ENCODE data around the gene MLLT6.
A peak's percentile ranks its signal among the peaks of the same experiment; 100 is the strongest.

MLLT6 gene

DNA sequence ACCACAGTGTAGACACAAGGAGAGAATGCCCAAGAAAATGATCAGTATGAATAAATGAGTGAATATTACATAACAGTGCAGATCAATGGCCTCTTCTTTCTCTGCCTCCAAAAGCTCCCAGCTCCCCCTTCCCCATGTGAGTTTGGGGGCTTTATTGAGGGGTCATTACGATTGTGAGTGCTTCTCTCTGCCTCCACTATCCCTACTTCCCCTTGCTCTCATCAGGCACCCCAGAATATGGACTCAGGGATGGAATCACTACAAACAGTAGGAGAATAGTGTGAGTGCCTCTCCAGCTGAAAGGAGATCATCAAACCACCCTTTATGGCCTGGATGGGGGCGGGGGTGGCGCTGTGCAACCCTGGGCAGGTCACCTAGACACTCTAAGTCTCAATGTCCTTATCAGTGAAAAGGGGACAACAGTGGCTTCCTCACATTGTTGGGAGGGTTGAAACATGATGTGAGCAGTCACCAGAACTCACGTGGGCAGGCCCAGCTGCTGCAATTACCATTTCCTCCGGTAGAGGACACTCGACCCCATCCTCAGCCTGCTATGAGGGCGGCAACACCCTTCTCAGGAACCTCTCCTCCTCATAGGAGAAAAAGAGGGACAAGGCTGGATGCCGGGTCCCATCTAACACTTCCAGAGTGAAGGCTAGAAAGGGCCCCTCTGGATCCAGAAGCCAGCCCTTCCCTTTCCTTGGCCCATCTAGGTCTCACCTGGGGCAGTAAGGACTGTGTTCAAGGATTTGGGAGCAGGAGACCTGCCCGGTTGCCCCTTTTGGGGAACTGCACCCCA, 28.2 kb upstream of the MLLT6 start:
- DNase-seq, result peak; percentile 83

DNA sequence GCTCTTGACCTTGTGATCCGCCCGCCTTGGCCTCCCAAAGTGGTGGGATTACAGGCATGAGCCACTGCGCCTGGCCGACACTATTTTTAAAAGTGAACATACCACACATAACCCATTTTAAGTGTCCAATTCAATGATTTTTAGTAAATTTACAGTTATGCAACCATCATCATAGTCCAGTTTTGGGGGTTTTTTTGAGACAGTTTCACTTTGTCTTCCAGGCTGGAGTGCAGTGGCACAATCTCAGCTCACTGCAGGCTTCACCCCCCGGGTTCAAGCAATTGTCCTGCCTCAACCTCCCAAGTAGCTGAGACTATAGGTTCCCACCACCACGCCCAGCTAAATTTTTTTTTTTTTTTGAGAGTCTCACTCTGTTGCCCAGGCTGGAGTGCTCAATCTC, 27.3 kb upstream of the MLLT6 start:
- no peak for DNase-seq

DNA sequence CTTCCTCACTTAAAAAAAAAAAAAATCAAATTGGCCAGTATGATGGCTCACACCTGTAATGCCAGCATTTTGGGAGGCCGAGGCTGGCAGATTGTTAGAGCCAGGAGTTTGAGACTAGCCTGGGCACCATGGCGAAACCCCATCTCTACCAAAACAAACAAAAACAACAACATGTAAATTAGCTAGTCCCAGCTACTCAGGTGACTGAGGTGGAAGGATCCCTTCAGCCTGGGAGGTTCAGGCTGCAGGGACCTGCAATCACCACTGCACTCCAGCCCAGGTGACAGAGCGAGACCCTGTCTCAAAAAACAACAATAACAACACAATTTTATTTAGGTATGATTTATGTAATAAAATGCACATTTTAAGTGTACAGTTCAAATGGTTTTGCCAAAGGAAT, 24.0 kb upstream of the MLLT6 start:
- no peak for DNase-seq

DNA sequence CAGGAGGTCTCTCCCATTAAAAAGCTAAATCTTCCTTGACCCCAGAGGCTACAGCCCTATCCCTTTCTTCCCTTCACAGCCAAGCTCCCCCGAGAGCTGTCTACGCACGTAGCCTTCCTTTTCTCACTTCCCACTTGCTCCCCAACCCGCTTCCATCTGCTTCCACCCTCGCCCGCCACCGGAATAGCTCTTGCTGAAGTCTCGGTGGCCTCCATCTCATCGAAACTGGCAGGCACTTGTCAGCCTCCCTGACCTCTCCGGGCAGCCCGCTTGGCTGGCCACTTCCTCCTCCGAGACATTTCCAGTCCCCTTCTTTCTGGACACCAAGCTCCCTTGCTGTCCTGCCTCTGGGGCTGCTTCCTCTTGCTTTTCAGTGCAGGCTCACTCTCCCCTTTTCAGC, 19.6 kb upstream of the MLLT6 start:
- DNase-seq, result no peak

DNA sequence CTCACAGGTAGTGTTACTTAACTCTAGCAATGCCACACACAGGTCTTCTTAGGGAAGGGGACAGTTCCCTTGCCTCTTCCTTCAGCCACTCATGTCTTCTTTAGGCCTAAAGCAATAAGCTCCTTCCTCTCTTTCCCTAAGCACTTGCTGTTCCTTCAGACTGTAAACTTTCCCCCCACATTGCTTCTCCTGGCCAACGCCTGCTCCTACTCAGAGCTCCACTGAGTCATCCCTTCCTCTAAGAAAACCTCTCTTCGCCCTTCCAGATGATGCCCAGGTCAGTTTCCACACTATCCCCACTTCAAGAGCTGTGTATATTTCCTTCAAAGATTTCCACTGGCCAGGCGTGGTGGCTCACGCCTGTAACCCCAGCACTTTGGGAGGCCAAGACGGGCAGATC, 17.8 kb upstream of the MLLT6 start:
- no peak for DNase-seq

DNA sequence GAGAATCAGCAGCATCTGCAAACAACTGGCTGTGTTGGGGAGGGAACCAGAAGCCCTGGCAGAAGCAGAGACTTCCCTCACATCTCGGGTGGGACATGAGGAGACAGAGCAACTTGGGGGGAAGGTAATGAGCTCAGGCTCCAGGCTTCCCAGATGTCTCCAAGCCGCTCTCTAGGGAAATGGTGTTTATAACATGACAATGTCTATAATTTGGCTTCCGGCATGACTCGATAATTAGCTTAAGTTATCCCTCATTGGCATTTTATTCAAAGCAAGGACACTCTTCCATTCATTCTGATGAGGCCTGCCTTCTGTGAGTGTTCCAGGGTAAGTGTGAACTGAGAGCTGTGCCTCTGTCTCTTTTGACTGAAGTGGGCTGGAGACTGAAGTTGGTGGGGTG, 14.7 kb upstream of the MLLT6 start:
- DNase-seq, result no peak

DNA sequence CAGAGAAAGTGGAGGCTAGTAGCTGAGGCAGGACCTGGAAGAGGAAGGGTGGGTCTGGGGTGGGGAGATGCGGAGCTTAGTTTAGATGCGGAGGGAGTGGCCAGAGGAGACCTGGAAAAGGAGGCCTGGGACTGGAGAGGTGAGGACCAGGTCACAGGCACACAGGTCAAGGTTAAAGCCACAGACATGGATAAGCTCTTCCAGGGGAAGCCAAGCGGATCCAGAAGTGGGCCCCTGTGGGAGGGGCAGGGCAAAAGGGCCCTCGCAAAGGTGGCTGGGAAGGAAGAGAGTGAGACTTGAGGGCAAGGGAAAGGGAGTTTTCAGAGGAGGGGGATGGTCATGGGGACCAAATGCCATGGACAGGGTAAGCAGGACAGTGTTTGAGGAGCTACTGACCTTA, 13.9 kb upstream of the MLLT6 start:
- no peak for DNase-seq

DNA sequence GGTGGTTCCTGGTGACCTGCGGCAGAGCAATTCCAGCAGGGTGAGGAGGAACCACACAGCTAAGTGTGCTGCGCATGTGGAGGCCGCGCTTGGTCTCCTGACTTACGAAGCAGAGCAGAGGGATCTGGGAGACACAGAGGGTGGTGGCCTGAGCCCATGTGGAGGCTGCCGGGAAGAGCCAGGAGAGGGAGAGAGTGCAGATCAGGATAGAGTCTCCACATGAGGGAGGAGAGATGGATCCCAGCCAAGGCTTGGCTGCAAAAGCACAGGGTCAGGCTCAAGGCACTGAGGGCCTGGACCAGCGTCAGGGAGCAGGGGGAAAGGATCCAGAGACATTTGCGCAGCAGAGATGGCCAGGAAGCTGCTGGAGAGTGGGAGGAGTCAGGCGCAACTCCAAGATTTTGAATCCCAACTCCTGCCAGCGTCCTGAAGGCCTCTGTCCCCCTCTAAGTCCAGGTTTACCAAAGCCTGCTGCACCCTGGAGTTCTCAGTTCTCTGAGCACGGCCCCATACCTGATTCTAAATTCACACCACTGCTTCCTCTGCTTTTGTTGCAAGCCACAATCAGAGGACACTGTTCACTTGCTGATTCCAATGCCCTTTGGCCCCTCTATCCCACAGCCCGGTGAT, 11.3 kb upstream of the MLLT6 start:
- no peak for DNase-seq

DNA sequence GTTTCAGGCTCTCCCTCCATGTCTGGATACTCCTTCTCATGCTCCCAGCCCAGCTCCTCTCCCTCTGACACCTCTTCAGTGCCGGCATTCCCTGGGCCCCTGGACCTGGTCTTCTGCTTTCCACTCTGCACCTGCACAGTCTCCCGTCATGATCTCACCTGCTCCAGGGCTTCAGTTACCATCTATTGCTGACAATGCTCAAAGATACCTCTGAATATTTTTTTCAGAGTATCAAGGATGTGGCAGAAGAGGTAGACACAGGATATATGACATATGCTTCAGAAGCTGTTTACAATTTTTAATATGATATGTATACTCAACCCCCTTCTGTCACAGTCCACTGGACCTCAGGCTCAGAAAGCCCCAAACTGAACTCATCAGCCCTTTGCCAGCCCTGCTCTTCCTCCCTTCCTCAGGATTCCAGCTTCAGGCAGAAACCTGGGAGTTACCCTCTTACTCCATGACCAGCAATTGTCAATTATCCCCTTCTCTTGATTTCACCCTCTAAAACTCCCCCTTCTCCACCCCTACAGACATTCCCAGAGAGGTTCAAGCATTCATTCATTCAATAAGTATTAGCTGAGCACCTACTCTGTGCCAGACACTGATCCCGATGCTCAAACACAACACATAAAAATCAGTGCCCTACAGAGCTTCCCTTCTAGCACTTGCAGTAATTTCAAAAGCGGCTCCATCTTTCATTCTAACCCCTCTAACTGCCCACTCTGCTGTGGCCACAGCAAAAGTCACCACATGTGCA, 7.8 kb upstream of the MLLT6 start:
- no peak for DNase-seq

DNA sequence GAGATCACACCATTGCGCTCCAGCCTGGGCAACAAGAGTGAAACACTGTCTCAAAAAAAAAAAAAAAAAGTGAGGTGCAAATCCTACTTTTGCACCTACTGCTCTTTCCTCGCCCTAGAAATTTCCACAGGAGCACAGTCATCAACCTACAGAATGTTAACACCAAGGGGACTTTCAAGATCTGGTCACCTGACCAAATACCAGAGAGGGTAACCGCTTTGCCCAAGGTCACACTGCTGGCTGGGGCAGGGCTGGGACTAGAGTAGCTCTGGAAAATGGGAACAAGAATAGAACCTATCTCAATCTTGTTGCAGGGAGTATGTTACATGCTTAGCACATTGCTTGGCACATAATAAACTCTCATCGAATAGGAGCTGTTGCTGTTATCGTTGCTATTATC, 6.3 kb upstream of the MLLT6 start:
- no peak for DNase-seq

DNA sequence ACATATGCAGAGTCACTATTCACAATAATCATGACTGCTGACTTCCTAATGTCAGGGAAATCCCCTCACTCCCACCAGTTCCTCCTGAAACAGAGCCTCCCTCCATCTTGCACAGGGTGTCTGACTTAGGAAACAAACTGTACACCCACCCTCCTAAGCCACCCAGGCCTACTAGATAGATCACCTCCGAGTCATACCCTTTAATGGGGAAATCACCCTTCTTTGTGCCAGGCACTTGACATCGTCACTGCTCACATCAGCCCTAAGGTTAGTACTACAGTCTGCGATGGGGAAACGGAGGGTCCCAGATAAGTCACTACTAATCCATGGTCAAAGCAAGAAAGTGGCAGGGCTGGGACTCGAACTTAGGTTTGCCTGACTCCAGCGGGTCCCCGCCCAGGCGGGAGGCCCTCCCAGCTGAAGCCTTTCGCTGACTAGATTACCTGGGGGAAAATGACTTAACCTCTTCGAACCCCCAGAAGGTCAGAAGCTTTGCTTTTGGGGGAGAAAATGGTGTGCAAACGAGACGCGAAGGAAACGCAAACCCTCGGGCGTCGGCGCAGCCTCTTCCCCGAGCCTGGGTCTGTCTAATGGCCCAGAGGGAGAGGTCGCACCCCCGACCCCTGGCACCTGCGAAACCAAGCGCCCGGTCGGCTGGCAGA, 3.4 kb upstream of the MLLT6 start:
- peak; percentile 67 for DNase-seq

DNA sequence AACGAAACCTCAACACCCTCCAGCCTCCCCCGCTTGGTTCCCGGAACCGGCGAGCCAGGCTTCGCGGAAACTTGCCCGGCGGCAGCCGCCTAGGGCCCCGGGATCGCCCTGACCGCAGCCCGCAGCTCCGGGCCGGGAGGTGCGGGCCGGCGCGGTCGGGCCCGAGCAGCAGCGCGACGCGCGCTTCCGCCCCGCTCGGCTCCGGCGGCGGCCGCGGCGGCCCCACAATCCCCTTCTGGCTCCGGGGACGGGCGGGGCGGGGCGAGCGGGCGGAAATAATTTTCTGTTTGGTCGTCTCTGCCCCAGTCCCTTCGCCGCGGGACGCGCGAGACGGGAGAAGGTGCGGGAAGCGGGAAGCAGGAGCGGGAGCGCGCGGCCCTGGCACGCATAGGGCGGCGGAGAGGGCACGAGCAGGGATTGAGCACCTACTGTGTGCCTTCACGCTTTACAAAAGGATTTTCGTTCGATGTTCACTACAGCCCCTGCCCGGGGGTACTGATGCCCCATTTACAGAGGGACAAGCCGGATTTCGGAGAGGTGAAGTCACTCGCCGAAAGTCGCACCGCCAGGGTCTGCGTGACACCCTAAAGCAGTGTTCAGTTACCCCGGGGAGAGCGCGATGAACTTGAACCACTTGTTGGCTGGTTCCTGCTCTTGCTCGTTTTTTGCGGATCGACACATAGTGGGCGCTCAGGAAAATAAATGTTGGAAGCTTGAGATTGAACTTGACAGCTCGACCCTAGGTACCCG, 2.7 kb upstream of the MLLT6 start:
- DNase-seq, result peak; percentile 88

DNA sequence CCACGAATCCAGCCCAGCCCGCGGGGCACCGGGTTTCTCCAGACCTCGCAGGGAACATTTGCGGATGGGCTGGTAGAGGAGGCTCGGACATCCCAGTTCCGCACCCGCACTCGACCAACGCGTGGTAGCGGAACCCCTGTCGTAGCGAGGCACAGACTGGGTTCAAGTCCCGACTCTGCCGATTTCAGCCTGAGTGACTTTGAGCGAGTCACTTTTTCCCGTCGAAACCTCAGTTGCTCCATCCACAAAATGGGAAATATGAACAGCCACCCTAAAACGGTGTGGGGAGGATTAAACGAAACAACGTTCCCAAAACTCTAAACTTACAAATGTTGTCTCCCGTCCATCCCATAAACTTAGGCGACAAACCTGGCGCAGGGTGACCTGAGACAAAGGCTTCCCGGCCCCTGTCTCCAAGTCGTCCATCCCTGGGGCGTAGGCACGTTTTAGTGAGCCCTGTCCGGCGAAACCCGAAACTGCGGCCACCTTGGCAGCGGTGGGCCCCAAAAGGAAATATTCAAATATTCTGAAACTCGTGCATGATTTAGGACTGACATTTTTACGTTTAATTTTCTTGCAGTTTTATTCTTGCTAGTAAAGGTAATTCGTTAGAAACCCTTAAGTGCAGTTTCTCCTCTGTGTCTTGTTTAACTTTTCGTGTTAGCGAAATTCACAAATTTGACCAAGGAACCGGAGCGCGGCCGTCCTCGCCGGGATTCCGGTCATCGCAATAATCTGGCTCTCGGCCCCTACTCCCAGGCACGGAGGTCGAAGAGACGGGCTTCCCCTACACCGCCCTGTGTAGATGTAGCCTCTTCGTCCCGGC, 1.9 kb upstream of the MLLT6 start:
- DNase-seq, result no peak

DNA sequence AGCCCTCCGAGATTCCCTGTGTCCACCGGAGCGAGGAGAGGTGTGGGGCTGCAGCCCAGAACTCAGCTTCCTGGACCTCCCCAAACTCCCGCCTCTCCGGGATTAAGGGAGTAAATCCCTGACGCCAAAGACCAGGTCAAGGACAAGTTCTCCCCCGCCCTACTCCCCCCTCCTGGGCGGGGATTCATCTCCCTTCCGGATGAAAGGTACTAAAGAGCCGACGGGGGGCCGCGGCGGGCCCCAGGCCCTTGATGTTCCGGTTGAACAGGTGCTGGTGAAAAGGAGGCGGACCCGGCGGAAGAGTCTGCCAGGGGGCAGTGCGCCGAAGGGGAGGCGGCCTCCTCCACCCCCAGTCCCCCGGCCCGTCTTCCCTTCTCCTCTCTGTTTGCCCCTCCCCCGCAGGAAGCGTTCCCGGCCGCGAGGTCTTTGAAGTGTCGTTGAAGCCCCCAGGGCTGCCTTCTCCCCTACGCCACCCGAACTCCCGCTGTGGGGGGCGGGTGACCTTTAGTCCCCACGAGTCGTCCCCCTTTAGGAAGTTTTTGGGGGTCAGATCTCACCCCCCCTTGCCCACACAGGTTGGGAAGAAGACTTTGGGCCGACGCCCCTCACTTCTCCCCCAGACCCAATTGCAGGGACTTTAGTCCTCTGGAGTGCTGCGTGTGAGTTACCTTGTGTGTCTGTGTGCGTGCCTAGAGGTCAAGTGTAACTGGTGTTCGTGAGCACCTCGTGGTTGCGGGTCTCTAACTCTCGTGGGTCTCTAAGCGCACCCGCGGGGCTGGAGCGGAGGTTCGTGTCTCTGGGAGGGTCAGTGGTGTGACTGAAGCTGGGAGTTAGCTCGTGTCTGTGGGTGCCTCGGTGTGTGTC, 1.1 kb upstream of the MLLT6 start:
- peak; percentile 84 for DNase-seq

DNA sequence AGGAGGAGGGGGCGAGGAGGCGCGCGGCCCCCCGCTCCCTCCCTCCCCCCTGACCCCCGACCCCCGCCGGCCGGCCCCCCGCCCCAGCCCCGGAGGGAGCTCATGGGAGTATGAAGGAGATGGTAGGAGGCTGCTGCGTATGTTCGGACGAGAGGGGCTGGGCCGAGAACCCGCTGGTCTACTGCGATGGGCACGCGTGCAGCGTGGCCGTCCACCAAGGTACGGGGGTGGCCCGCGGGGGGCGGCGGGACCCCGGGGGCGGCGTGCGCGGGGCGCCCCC, 390 bp downstream of the MLLT6 start:
- DNase-seq, result no peak

DNA sequence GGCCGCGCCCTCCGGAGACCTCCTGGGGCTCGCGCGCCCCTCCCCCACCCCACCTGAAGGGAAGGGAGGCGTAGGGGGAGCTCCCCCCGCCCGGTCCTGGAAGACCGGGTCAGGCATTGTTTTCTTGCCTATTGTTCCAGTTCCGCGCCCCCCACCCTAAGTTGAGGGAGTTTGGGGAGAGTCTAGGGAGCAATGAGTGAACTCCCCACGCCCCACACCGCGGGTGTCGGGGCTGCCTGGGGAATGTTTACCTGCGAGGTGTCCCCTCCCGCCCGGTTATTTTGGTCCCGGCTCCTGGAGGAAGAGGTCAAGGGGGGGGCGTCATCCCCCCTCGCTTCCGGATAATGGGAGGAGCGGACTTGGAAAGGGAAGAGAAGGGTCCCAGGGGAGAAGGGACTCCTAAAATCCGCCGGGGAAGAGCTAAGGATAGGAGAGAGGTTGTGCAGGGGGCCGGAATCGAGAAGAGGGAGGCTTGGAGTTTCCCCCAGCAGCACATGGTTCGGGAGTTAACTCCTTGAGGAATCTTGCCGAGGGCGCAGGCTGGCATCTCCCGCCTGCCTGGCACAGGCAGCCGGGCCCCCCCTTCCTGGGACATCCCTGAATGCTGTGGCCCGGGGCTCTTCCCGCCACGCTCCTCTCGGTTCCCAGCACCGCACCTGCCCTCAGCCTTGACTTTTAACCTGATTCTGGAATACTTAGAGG, 881 bp downstream of the MLLT6 start:
- peak; percentile 51 for DNase-seq

DNA sequence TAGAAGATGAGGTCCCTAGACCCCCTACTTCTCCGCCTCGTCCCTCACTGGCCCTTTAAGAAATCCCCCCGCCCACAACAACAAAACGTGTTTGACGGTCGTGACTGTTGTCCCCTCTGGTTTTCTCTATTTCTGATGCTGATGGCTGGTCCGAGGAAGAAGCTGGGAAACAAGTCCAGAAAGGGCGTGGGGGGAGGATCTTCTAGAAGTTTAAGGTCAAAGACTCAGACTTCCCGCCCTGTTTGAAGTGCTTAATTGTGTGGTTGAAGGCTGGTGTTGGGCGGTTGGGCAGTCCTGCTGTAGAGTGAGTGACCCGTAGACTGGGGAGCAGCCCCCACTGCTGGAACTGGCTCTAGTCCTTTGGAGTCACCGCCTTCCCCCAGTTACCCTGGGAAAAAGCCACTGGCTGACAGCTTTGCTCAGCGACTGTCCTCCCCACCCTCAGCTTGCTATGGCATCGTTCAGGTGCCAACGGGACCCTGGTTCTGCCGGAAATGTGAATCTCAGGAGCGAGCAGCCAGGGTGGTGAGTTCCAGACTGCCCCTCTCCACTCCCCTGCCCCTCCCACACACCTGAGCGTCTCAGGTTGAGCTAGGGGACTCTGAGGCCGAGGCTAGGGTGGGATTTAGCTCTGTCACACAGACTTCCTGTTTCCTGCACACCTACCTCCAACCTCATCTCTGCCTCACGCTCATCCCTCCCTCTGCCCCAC, 1.6 kb downstream of the MLLT6 start:
- peak; percentile 61 for DNase-seq

DNA sequence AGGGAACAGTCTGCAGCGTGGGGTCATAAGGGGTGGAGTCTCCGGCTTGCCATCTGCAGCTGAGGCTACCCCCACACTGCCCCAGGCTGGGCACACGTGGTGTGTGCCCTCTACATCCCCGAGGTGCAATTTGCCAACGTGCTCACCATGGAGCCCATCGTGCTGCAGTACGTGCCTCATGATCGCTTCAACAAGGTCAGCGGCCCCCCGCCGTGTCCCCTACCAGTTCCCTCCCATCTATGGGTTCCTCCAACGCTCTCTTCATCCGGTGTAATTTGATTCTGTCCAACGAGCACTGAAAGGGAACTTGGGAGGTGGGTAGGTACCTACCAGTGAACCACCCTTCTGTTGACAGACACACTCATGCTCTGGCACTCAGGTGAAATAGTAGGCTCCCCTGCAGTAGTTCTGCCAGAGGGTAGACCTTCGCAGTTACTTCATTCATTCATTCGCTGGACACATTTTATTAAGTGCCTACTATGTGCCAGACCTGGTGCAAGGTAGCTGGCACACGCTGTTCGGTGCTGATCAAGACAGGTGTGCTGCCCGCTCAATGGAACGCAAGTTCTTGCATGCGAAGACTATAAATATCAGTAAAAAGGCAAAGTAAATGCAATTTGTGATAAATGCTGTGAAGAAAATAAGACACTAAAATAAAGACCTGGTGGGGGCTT, 2.7 kb downstream of the MLLT6 start:
- DNase-seq, result no peak

All from CD4-positive, alpha-beta T cell treated with Interleukin-17A for 4 hours (primary cell).